Airway epithelial cell (primary cell): ENCODE data around the gene ACER1. TPM values are rescaled to one million over a fixed set of nuclear protein-coding genes. Genes with fewer than 3 reads are reported as not detected.

Source experiments
- total RNA-seq: library from RNA; depleted of rRNA; stranded (reverse); fragments of >200 nt; gene quantifications from 2 replicates; pipeline ENCODE4 v1.2.3, GENCODE V29; 2015

ACER1 gene, protein sequence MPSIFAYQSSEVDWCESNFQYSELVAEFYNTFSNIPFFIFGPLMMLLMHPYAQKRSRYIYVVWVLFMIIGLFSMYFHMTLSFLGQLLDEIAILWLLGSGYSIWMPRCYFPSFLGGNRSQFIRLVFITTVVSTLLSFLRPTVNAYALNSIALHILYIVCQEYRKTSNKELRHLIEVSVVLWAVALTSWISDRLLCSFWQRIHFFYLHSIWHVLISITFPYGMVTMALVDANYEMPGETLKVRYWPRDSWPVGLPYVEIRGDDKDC
- not detected in 2 replicates for total RNA-seq

GRCh38 chr19:6333439-6333838, at the start of gene ACER1:
ACER1 (minus strand) TSS chr19:6333612; CDS start chr19:6333551, 61 bp downstream.

DNA sequence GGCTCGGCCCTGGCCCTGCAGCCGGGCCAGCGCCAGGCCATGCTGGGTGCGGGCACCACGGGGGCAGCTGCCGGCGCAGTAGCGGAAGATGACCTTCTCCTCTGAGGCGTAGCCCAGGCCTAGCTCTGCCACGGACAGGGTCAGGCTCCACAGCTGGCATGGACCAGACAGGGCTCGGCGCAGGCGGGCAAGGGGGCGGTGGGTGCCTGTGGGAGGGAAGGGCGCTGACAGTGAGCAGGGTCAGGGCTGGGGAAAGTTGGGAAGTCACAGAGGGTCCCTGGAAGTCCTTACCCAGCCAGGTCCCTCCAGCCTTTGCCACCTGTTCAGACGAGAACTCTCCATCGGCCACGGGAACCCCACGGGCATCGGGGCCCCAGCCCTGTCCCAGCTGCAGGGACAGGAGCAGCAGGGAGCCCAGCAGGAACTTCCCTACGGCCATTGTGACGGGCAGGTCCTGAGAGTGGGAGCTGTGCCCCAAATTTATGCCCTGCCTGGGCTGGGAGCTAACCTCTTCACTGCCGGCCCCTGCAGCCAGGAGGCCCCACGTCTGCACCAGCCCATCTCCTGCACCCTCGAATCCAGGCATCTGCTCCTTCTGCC, 42.1 kb upstream of the ACER1 start, which contains the start of gene PSPN:
Gene PSPN, minus strand, starts transcription at position 523 of the 600 bp plus-strand sequence. Its CDS starts 84 bp downstream, at position 439.

DNA sequence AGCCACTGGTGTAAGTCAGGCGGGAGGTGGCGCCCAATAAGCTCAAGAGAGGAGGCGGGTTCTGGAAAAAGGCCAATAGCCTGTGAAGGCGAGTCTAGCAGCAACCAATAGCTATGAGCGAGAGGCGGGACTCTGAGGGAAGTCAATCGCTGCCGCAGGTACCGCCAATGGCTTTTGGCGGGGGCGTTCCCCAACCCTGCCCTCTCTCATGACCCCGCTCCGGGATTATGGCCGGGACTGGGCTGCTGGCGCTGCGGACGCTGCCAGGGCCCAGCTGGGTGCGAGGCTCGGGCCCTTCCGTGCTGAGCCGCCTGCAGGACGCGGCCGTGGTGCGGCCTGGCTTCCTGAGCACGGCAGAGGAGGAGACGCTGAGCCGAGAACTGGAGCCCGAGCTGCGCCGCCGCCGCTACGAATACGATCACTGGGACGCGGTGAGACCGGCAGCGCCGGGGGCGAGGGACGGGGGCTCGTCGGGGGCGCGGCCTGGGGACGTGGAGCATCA, 39.2 kb upstream of the ACER1 start, which contains the start of gene ALKBH7:
Gene ALKBH7, plus strand, starts transcription at position 201 of the 502 bp plus-strand sequence. Its CDS starts 27 bp downstream, at position 228.

GRCh38 chr19:6279931-6280591, 53.4 kb downstream of the ACER1 start, which contains the start of gene MLLT1:
MLLT1 (minus strand) TSS chr19:6279975; CDS start chr19:6279784, 191 bp downstream.

Other genes starting within 250 kb of the ACER1 start
- 10.3 and 18.8 TPM in 2 replicates for gene RFX2, start 223.1 kb downstream of the ACER1 start, total RNA-seq
- gene ACSBG2, start 197.9 kb downstream of the ACER1 start, total RNA-seq, result not detected in 2 replicates
- gene MLLT1, start 53.6 kb downstream of the ACER1 start, total RNA-seq, result 15.7 and 20.3 TPM in 2 replicates
- 131 and 155 TPM in 2 replicates for gene CLPP, start 27.9 kb upstream of the ACER1 start, total RNA-seq
- gene ALKBH7, start 39.2 kb upstream of the ACER1 start, total RNA-seq, result 37.8 and 64.3 TPM in 2 replicates
- 0.19 and 1.4 TPM in 2 replicates for gene PSPN, start 42.3 kb upstream of the ACER1 start, total RNA-seq
- 43.5 and 52.1 TPM in 2 replicates for gene GTF2F1, start 59.6 kb upstream of the ACER1 start, total RNA-seq
- 120 and 172 TPM in 2 replicates for gene KHSRP, start 91.2 kb upstream of the ACER1 start, total RNA-seq
- gene SLC25A41, start 100.2 kb upstream of the ACER1 start, total RNA-seq, result not detected in 2 replicates
- gene SLC25A23, start 126.2 kb upstream of the ACER1 start, total RNA-seq, result 43.7 and 50.1 TPM in 2 replicates
- gene CRB3, start 130.7 kb upstream of the ACER1 start, total RNA-seq, result 30.4 and 36.9 TPM in 2 replicates
- 0.05 and 0.14 TPM in 2 replicates for gene DENND1C, start 148.2 kb upstream of the ACER1 start, total RNA-seq
- 0.14 TPM in 1 of 2 replicates, not detected in the other for gene TUBB4A, start 168.7 kb upstream of the ACER1 start, total RNA-seq
- gene TNFSF9, start 197.4 kb upstream of the ACER1 start, total RNA-seq, result 31.6 and 32.9 TPM in 2 replicates